Measurements from ENCODE around the gene MTCH1. TPM values are rescaled to one million over a fixed set of nuclear protein-coding genes. Genes with fewer than 3 reads are reported as not detected.

MTCH1 gene
- total and polyA plus RNA-seq, 10 of the 15 experiments (the other 5 are each of a cell fraction or from before 2014, with no cell fraction given) = 7.2 to 128 (median 85.2) TPM

DNA sequence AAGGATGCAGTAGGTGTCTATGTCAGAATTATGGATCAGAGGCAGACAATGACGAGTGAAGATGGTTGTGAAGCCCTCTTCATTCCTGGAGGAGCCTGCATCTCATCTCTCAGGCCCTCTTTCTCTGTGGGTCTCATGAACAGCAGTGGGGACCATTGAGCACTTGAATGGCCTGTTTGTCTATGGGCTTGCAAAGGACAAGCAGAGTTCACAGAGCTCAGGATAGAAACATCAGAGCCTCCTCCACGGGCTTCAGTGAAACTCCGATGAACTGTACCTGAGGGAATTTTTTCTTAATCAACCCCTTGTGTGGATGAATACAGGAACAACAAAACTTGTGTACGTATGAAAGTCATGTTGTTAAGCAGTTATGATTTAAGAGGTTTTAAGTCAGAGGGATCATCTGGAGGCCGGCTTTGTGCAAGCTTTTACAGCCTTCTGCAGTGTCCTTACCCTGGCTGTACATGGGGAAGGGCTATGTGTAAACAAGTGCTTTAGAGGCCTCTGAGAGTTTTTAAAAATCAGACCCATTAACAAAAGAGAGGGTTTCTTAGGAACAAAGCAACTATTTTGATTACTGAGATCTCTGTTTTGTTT, 61.1 kb downstream of the MTCH1 start:
- Histone ChIP-seq H3K27ac (ENCODE audit: control insufficient read depth, insufficient read depth) (no peak overlapping the region), H3K9me3 (replicated peaks; ENCODE audit: control insufficient read depth, insufficient read depth, low read length) (no peaks in the 10 kb centered on the region), H4K20me1 (ENCODE audit: control insufficient read depth, insufficient read depth) (no peaks in the 10 kb centered on the region), H3K79me2 (ENCODE audit: control insufficient read depth, insufficient read depth, low read length) (no peaks in the 10 kb centered on the region), H3K36me3 (ENCODE audit: control insufficient read depth in 2 of 2, insufficient read depth in 2 of 2, low read length in 1 of 2) (peaks cover 0 to 12% of the 10 kb centered on the region in 2 experiments; a peak in 1 of 4 replicates), H3K4me2 (ENCODE audit: control insufficient read depth, insufficient read depth) (no peak overlapping the region), H3K9ac (ENCODE audit: control insufficient read depth, insufficient read depth, low read length) (no peak overlapping the region), H3K27me3 (replicated peaks in 1 of 2; ENCODE audit: control insufficient read depth in 2 of 2, insufficient read depth in 2 of 2, low read length in 1 of 2) (no peaks in the 10 kb centered on the region), H2AFZ (ENCODE audit: control insufficient read depth, low read depth, low read length) (no peak overlapping the region), H3K4me1 (ENCODE audit: control insufficient read depth, insufficient read depth, low read length) (peaks cover 12% of the 10 kb centered on the region), H3K4me3 (no peak overlapping the region)
- CTCF ChIA-PET = interaction anchor here (1.3 kb wide), 1 partner anchor 40 kb away, joined by 3 read pairs; no protein-coding TSS in a partner anchor
- SMC1A ChIA-PET (ENCODE audit: uncharacterized antibody, unreplicated experiment) = interaction anchor here (2.4 kb wide), 1 partner anchor 93 kb away, joined by 7 read pairs; no protein-coding TSS in a partner anchor
- intact Hi-C loops (cut with micrococcal nuclease; ENCODE audit: unreplicated experiment) = no loop called here
- ATAC-seq = no peak
- WGBS (ENCODE audit: insufficient coverage, insufficient replicate concordance, low lambda C conversion rate, missing lambda C conversion rate) = 99% methylated on average over 5 of the region's 5 CpGs
- in situ Hi-C loops (cut with MboI) = no loop called here
- RAD21 ChIA-PET (ENCODE audit: unreplicated experiment) = no interaction called here
- FAIRE-seq = no peak
- DNase-seq (ENCODE audit: low read depth, low spot score) = no peak
- POLR2A ChIA-PET = interaction anchor here (1.8 kb wide), 1 partner anchor 11 kb away, joined by 4 read pairs; no protein-coding TSS in a partner anchor
- TF ChIP-seq E2F8 (IDR thresholded peaks at IDR 0.05; ENCODE audit: low read depth, partially characterized antibody) (no peak), RUNX3 (IDR thresholded peaks at IDR 0.05; ENCODE audit: low read length) (no peak), KLF5 (IDR thresholded peaks at IDR 0.05; ENCODE audit: partially characterized antibody) (no peak), CBFB (IDR thresholded peaks at IDR 0.05; ENCODE audit: low read depth) (no peak), POLR2AphosphoS5 (IDR thresholded peaks at IDR 0.05; ENCODE audit: low read length) (no peak), ZNF207 (IDR thresholded peaks at IDR 0.05; ENCODE audit: borderline replicate concordance) (no peak)
- TF ChIP-seq, protein P1, sequence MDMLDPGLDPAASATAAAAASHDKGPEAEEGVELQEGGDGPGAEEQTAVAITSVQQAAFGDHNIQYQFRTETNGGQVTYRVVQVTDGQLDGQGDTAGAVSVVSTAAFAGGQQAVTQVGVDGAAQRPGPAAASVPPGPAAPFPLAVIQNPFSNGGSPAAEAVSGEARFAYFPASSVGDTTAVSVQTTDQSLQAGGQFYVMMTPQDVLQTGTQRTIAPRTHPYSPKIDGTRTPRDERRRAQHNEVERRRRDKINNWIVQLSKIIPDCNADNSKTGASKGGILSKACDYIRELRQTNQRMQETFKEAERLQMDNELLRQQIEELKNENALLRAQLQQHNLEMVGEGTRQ (IDR thresholded peaks at IDR 0.05; ENCODE audit: borderline replicate concordance, low read depth, low read length) = no peak
- BruUV-seq (replicated peaks) = no TSS peak
